Mesenchymal stem cell (in vitro differentiated cells and primary cell): Measurements from ENCODE around the gene GAB3.
"Not testable (repeated sequence)": the region's sequence is repeated elsewhere in the genome, so short reads cannot be mapped to it uniquely, and the experiment has no call there.

Experiments used
- DNase-seq: peaks from one replicate; pipeline ENCODE4 v3.0.0-alpha.2; 2013
- H2AFZ ChIP-seq: one replicate; pipeline ENCODE4 v1.6.1; 2013; ENCODE audit warnings: low read depth, mild to moderate bottlenecking, control low read depth, inconsistent platforms, low read length, moderate library complexity
- H2AK5ac ChIP-seq: 2 replicates; pipeline ENCODE4 v1.6.1; 2013; ENCODE audit warnings: low read length, moderate library complexity, mild to moderate bottlenecking, inconsistent platforms; ENCODE audit not compliant: severe bottlenecking
- H2BK120ac ChIP-seq: one replicate; pipeline ENCODE4 v1.6.1; 2013; ENCODE audit warnings: low read depth, mild to moderate bottlenecking, inconsistent platforms, low read length, moderate library complexity
- H2BK12ac ChIP-seq, 2 experiments: one replicate each; pipeline ENCODE4 v1.6.1; 2013; ENCODE audit warnings: inconsistent platforms in 2 of 2, low read length in 2 of 2, mild to moderate bottlenecking in 2 of 2, moderate library complexity in 2 of 2, control low read depth in 1 of 2
- H2BK15ac ChIP-seq: one replicate; pipeline ENCODE4 v1.6.1; 2013; ENCODE audit warnings: mild to moderate bottlenecking, low read depth, inconsistent platforms; ENCODE audit not compliant: poor library complexity, severe bottlenecking
- H2BK5ac ChIP-seq: 2 replicates; pipeline ENCODE4 v1.6.1; 2013; ENCODE audit warnings: low read depth, mild to moderate bottlenecking, low read length, control low read depth, inconsistent platforms; ENCODE audit not compliant: poor library complexity, severe bottlenecking
- H3K14ac ChIP-seq, 2 experiments: one replicate each; pipeline ENCODE4 v1.6.1; 2013; ENCODE audit warnings: inconsistent platforms in 2 of 2, low read length in 2 of 2, control low read depth in 1 of 2, mild to moderate bottlenecking in 1 of 2, moderate library complexity in 1 of 2
- H3K18ac ChIP-seq, 2 experiments: one replicate each; pipeline ENCODE4 v1.6.1; 2013; ENCODE audit warnings: inconsistent platforms in 2 of 2, low read length in 2 of 2, control low read depth in 1 of 2, low read depth in 1 of 2, mild to moderate bottlenecking in 1 of 2
- H3K23ac ChIP-seq, 2 experiments: one replicate each; pipeline ENCODE4 v1.6.1; 2013; ENCODE audit warnings: inconsistent platforms in 2 of 2, low read length in 2 of 2, mild to moderate bottlenecking in 2 of 2, moderate library complexity in 2 of 2, control low read depth in 1 of 2
- H3K27ac ChIP-seq: 2 replicates; pipeline ENCODE4 v1.5.1; 2013; ENCODE audit warnings: mild to moderate bottlenecking, moderate library complexity, low read length, control low read depth, inconsistent platforms; ENCODE audit not compliant: poor library complexity, severe bottlenecking
- H3K27me3 ChIP-seq, 2 experiments: 2 replicates each; pipeline versions ENCODE4 v1.6.1 to v1.7.0; 2013; ENCODE audit warnings: low read length in 2 of 2, mild to moderate bottlenecking in 2 of 2, moderate library complexity in 2 of 2, control low read depth in 1 of 2, inconsistent platforms in 1 of 2; ENCODE audit not compliant: control insufficient read depth in 1 of 2, insufficient read depth in 1 of 2
- H3K36me3 ChIP-seq, 2 experiments: 2 replicates each; pipeline versions ENCODE4 v1.6.1 to v1.7.0; 2013; ENCODE audit warnings: low read length in 2 of 2, control low read depth in 1 of 2, inconsistent platforms in 1 of 2, low read depth in 1 of 2, mild to moderate bottlenecking in 1 of 2; ENCODE audit not compliant: insufficient read depth in 2 of 2, control insufficient read depth in 1 of 2
- H3K4ac ChIP-seq, 2 experiments: one replicate each; pipeline ENCODE4 v1.6.1; 2013; ENCODE audit warnings: inconsistent platforms in 2 of 2, low read length in 2 of 2, mild to moderate bottlenecking in 2 of 2, moderate library complexity in 2 of 2, control low read depth in 1 of 2, low read depth in 1 of 2
- H3K4me1 ChIP-seq: 2 replicates; pipeline ENCODE4 v1.6.1; 2013; ENCODE audit warnings: low read depth, low read length, control low read depth; ENCODE audit not compliant: control insufficient read depth, insufficient read depth
- H3K4me2 ChIP-seq: 2 replicates; pipeline ENCODE4 v1.6.1; 2013; ENCODE audit warnings: low read length, mild to moderate bottlenecking, inconsistent platforms; ENCODE audit not compliant: poor library complexity, severe bottlenecking
- H3K4me3 ChIP-seq, 2 experiments: 2 replicates each; pipeline versions ENCODE4 v1.5.1 to v1.7.0; 2013; ENCODE audit warnings: low read length in 2 of 2, mild to moderate bottlenecking in 2 of 2, control low read depth in 1 of 2, low read depth in 1 of 2; ENCODE audit not compliant: insufficient read depth in 1 of 2
- H3K79me1 ChIP-seq: replicated peaks from 2 replicates; pipeline ENCODE4 v1.6.1; 2013; ENCODE audit warnings: mild to moderate bottlenecking, control low read depth, low read length, inconsistent platforms; ENCODE audit not compliant: poor library complexity, severe bottlenecking
- H3K9ac ChIP-seq: 2 replicates; pipeline ENCODE4 v1.7.0; 2013; ENCODE audit warnings: mild to moderate bottlenecking, low read length, moderate library complexity
- H3K9me3 ChIP-seq: 2 replicates; pipeline ENCODE4 v1.7.0; 2013; ENCODE audit warnings: mild to moderate bottlenecking, low read length; ENCODE audit not compliant: control insufficient read depth
- H4K8ac ChIP-seq: one replicate; pipeline ENCODE4 v1.6.1; 2013; ENCODE audit warnings: inconsistent platforms, mild to moderate bottlenecking, low read length, moderate library complexity
- H4K91ac ChIP-seq: one replicate; pipeline ENCODE4 v1.6.1; 2013; ENCODE audit warnings: mild to moderate bottlenecking, low read length, inconsistent platforms
- WGBS: methylation state at CpG from one replicate; pipeline ENCODE4 v1.1.7; 2013; ENCODE audit warnings: mixed read lengths; 5-methylcytosine and 5-hydroxymethylcytosine counted together

Gene GAB3

DNA sequence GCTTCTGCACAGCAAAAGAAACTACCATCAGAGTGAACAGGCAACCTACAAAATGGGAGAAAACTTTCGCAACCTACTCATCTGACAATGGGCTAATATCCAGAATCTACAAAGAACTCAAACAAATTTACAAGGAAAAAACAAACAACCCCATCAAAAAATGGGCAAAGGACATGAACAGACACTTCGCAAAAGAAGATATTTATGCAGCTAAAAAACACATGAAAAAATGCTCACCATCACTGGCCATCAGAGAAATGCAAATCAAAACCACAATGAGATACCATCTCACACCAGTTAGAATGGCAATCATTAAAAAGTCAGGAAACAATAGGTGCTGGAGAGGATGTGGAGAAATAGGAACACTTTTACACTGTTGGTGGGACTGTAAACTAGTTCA lies 60.4 kb downstream of the GAB3 start:
- not testable (repeated sequence) for H3K4me1 ChIP-seq, H3K27ac ChIP-seq
- WGBS: 100% methylated on average over 1 of the region's 2 CpGs

DNA sequence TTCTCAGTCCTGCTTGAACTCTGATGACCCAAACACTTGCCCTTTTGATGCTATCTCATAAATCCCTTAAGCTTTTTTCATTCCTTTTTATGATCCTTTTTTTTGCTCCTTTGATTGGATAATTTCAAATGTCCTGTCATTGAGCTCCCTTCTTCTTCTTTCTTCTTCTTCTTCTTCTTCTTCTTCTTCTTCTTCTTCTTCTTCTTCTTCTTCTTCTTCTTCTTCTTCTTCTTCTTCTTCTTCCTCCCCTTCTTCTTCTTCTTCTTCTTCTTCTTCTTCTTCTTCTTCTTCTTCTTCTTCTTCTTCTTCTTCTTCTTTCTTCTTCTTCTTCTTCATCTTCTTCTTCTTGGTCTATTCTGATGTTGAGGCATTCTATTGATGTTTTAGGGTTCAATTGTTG lies 78.8 kb downstream of the GAB3 start:
- Histone ChIP-seq H3K9me3 (peaks cover 21% of the 10 kb centered on the region), H3K27me3 (peaks cover 0 to 24% of the 10 kb centered on the region in 2 experiments)
- H2AFZ ChIP-seq, H3K4me3 ChIP-seq, H3K4ac ChIP-seq, H3K4me2 ChIP-seq, DNase-seq, H3K9ac ChIP-seq, H2BK15ac ChIP-seq, H2BK12ac ChIP-seq, H3K36me3 ChIP-seq, H2BK5ac ChIP-seq, H3K23ac ChIP-seq, H3K14ac ChIP-seq, H4K8ac ChIP-seq, H3K27ac ChIP-seq, H3K4me1 ChIP-seq, H3K79me1 ChIP-seq, H2BK120ac ChIP-seq, H4K91ac ChIP-seq, H3K18ac ChIP-seq, H2AK5ac ChIP-seq: not testable (repeated sequence)

More for the DNA sequence above, 60.4 kb downstream of the GAB3 start:
- H3K4me2 ChIP-seq, H3K18ac ChIP-seq, H3K36me3 ChIP-seq, H2AK5ac ChIP-seq, H3K4me3 ChIP-seq, H3K27me3 ChIP-seq, H4K8ac ChIP-seq, H2BK15ac ChIP-seq, H2BK12ac ChIP-seq, H3K9me3 ChIP-seq, H3K4ac ChIP-seq, H4K91ac ChIP-seq, H3K23ac ChIP-seq, H3K9ac ChIP-seq, H2BK120ac ChIP-seq, H3K79me1 ChIP-seq, H2AFZ ChIP-seq, H3K14ac ChIP-seq, H2BK5ac ChIP-seq, DNase-seq: not testable (repeated sequence)

DNA sequence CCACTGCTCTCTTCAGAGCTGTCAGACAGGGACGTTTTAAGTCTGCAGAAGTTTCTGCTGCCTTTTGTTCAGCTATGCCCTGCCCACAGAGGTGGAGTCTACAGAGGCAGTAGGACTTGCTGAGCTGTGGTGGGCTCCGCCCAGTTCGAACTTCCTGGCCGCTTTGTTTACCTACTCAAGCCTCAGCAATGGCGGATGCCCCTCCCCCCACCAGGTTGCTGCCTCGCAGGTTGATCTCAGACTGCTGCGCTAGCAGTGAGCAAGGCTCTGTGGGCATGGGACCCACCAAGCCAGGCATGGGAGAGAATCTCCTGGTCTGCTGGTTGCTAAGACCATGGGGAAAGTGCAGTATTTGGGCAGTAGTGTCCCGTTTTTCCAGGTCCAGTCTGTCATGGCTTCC lies 80.0 kb downstream of the GAB3 start:
- not testable (repeated sequence) for H3K4me1 ChIP-seq, DNase-seq, H3K9ac ChIP-seq, H2AK5ac ChIP-seq, H3K27ac ChIP-seq, H3K79me1 ChIP-seq, H4K8ac ChIP-seq, H2AFZ ChIP-seq, H2BK5ac ChIP-seq, H3K36me3 ChIP-seq, H2BK15ac ChIP-seq, H3K4me2 ChIP-seq, H3K18ac ChIP-seq, H2BK12ac ChIP-seq, H3K14ac ChIP-seq, H2BK120ac ChIP-seq, H3K23ac ChIP-seq, H4K91ac ChIP-seq, H3K4ac ChIP-seq, H3K4me3 ChIP-seq
- peaks cover 0 to 24% of the 10 kb centered on the region in 2 experiments for H3K27me3 ChIP-seq
- peaks cover 21% of the 10 kb centered on the region for H3K9me3 ChIP-seq
- WGBS: 71% methylated on average over 5 of the region's 8 CpGs

DNA sequence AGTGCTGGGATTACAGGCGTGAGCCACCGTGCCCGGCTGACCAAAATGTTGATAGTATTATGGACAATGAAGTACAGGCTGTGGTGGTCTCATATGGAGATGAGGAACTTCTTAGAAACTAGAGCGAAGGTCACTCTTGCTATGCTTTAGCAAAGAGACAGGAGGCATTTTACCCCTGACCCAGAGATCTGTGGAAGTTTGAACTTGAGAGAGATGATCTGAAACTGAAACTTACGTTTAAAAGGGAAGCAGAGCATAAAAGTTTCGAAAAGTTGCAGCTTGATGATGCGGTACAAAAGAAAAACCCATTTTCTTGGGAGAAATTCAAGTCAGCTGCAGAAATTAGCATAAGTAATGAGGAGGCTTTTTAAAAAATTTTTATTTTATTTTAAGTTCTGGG lies 89.0 kb downstream of the GAB3 start:
- Histone ChIP-seq H2BK12ac (no peak overlapping the region), H4K91ac (no peak overlapping the region), H2AK5ac (no peak overlapping the region), H2BK120ac (no peak overlapping the region), H4K8ac (no peak overlapping the region), H3K27me3 (peaks cover 0 to 23% of the 10 kb centered on the region in 2 experiments), H3K27ac (no peak overlapping the region), H3K4me3 (no peak overlapping the region), H3K9ac (no peak overlapping the region), H3K4me2 (no peak overlapping the region), H3K9me3 (peaks cover 25% of the 10 kb centered on the region), H3K18ac (no peak overlapping the region), H3K4ac (no peak overlapping the region), H3K23ac (no peak overlapping the region), H2AFZ (no peak overlapping the region), H2BK15ac (no peak overlapping the region), H2BK5ac (no peak overlapping the region), H3K36me3 (no peaks in the 10 kb centered on the region), H3K14ac (no peak overlapping the region), H3K4me1 (no peaks in the 10 kb centered on the region), H3K79me1 (no peaks in the 10 kb centered on the region)
- DNase-seq: no peak
- 91% methylated on average over 7 of the region's 7 CpGs for WGBS
